DMS53 treated with DMSO at 0.1 percent for 48 hours (cell line): ENCODE measurements around the gene KDM6B.
"Not testable (repeated sequence)": the region's sequence is repeated elsewhere in the genome, so short reads cannot be mapped to it uniquely, and the experiment has no call there.

Experiments used
- DNase-seq: peaks from one replicate; lab custom pipeline; 2025; ENCODE audit not compliant: unreplicated experiment; lab: John Stamatoyannopoulos, UW

KDM6B gene, protein sequence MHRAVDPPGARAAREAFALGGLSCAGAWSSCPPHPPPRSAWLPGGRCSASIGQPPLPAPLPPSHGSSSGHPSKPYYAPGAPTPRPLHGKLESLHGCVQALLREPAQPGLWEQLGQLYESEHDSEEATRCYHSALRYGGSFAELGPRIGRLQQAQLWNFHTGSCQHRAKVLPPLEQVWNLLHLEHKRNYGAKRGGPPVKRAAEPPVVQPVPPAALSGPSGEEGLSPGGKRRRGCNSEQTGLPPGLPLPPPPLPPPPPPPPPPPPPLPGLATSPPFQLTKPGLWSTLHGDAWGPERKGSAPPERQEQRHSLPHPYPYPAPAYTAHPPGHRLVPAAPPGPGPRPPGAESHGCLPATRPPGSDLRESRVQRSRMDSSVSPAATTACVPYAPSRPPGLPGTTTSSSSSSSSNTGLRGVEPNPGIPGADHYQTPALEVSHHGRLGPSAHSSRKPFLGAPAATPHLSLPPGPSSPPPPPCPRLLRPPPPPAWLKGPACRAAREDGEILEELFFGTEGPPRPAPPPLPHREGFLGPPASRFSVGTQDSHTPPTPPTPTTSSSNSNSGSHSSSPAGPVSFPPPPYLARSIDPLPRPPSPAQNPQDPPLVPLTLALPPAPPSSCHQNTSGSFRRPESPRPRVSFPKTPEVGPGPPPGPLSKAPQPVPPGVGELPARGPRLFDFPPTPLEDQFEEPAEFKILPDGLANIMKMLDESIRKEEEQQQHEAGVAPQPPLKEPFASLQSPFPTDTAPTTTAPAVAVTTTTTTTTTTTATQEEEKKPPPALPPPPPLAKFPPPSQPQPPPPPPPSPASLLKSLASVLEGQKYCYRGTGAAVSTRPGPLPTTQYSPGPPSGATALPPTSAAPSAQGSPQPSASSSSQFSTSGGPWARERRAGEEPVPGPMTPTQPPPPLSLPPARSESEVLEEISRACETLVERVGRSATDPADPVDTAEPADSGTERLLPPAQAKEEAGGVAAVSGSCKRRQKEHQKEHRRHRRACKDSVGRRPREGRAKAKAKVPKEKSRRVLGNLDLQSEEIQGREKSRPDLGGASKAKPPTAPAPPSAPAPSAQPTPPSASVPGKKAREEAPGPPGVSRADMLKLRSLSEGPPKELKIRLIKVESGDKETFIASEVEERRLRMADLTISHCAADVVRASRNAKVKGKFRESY (N-terminal part only)

DNA sequence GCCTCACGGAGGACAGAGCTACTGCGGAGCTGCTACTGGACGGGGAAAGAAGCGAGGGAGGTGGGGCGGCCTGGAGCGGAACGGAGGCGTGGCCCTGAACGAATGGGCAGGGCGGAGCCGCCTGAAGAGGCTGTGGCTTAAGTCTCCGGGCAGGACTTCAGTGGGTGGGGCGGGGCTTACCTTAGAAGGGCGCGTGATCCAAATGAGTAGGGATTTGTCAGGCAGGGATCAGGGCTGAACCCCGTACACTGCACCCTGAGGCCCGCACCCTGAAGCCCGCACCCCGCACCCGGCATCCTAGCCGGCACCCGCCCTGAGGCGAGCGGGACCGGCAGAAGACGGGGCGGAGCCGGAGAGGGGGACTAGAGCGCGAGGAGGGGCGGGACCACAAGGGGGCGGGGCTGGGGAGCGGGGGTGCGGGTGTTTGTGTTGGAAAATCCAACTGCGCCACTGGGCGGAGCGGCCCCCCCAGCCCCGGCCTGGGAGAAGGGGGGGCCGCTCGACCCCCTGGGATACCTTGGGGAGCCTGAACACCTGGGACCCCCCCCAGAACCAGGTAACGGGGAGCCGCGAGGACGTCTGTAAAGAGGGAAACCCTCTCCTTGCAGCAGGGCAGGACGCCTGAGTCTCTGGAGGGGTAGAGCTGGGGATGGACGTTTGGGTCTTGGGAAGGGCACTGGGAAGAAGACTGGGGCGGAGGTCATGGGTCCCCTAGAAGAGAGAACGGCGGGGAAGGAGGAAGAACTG, at the start of gene KDM6B:
Gene KDM6B (plus strand): TSS at position 423 of the 747 bp plus-strand sequence. CDS start 11,338 bp downstream, outside the sequence.
- DNase-seq = peak; percentile 93

DNA sequence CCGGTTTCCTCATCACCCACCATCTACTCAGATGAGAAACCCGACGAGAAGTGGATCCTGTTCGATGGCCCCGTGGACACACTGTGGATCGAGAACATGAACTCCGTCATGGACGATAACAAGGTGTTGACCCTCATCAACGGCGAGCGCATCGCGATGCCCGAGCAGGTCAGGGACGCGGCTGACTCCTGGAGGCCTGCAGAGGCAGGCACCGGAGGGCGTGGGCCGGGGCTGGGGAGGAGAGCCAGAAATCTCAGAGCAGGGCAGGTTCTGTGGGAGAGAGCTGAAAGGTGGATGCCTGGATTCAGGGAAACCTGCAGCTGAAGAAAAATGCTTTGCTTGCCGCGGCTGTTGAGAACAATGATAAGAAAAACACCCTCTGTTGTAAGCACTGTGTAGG, 47.2 kb upstream of the KDM6B start:
- no peak for DNase-seq

DNA sequence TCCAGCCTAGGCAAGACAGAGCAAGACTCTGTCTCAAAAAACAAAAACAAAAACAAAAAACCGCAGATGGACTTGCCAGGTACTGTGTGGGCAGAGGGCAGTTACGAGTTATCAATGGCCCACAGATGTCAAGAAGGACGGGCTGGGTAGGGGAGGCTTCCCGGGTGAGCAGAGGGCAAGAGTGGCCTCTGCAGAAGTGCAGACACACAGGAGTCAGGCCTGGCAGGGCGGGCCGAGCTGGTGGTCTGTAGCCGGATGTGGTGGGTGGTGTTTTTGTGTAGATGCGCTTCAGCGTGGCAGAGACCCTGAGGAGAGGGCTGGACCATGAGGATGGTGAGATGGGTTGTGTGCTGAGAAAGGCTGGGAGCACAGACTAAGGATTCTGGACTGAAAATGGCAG, 44.9 kb upstream of the KDM6B start:
- no peak for DNase-seq

DNA sequence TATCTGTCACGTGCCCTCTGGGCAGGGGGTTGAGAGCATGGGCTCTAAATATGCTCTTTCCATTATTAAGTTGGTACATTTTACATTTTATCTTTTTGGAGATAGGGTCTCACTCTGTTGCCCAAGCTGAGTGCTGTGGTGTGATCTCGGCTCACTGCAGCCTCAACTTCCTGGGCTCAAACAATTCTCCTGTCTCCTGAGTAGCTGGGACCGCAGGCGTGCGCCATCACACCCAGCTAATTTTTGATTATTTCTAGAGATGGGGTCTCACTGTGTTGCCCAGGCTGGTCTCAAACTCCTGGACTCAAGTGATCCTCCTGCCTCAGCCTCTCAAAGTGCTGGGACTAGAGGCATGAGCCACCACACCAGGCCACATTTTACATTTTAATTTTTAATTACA, 43.9 kb upstream of the KDM6B start:
- no peak for DNase-seq

DNA sequence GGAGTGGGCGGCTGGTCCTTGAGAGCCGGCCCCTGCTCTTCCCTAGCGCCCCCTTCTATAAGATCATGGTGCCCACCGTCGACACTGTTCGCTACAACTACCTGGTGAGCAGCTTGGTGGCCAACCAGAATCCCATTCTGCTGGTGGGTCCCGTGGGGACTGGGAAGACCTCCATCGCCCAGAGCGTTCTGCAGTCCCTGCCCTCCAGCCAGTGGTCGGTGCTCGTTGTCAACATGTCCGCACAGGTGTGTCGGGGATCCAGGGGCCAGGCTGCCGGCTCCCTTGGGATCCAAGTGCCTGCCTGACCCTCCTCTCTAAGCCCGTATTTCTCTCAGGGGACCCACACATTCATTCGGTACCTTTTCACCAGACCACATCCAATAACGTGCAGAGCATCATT, 41.4 kb upstream of the KDM6B start:
- DNase-seq = no peak

DNA sequence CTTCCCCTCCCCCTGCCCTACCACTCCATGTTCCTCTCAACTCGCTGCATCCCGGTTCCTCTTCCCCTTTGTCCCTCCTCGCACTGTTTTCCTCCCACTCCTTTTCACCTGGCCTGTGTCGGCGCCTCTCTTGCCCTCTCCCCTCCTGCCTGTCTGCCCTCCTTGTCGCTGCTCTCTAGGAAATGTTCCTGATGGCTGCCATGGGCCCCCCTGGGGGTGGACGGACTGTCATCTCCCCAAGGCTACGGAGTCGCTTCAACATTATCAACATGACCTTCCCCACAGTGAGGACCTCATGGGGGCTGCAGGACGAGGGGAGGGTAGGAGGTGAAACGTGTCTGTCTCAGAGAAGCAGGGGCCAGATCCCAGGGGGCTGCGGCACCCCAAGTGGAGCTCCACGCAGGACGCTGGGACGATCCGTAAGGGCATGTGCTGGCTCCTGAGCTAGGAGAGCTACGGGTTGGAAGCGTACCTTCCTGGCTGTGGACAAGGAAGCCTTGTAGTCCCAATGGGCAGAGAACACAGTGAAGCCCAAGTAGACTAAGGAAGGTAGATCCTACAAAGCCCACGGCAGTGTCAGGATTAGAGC, 39.8 kb upstream of the KDM6B start:
- DNase-seq = no peak

DNA sequence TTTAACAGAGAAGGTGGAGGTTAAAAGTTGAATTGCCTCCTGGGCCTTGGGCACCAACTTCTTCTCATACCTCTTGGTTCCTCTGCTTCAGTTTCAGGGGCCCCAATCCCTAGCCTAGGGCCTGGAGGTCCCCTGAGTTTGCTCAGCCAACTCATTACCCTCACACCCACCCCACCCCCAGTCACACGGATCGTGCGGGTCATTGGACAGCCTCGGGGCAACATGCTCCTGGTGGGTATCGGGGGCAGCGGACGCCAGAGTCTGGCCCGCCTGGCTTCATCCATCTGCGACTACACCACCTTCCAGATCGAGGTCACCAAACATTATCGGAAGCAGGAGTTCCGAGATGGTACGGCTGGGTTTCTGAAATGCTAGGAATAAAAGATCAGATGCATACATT, 36.0 kb upstream of the KDM6B start:
- no peak for DNase-seq

DNA sequence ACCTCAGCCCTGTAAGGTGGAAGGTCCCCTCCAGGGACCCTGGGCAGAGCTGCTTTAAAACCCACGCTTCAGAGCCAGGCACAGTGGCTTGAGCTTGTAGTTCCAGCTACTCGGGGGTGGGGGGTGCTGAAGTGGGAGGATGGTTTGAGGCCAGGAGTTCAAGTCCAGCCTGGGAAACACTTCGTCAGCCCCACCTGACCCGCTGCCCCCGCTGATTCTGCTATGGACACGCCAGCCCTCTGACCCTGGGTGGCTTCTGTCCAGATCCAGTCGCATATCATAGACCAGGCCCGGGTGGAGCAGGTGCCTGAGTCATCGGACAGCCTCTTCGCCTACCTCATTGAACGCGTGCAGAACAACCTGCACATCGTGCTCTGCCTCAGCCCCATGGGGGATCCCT, 35.2 kb upstream of the KDM6B start:
- no peak for DNase-seq

DNA sequence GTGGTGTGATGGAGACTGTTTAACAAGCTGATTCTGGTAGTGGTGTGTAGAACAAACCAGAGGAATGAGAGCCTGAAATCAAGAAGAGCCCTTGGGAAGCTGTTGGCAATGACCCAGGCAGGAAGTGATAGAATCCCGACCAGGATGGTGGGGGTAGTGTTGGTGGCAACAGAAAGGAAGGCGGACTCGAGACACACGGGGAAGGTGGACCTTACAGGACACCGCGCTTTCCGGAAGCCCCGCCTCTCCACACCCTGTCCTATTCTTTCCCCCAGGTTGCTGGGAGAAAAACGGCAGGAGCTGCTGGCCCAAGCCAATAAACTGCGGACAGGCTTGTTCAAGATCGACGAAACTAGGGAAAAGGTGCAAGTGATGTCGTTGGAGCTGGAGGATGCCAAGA, 30.0 kb upstream of the KDM6B start:
- peak; percentile 74 for DNase-seq

DNA sequence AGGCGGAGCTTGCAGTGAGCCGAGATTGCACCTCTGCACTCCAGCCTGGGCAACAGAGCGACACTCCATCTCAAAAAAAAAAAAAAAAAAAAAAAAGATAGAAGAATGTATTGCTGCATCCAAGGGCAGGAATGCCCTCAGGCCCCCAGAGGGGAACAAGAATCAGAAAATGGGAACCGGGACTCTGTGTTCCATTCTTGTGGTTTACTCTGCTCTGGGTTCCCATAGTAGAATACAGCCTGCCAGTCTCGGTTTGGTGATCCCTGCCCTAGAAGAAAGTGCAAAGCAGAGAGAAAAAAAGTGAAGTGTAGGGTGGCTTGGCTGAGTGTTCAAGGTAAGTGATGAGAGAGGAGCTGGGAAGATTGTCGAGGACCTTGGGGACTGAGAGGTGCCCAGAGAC, 27.4 kb upstream of the KDM6B start:
- DNase-seq = no peak

DNA sequence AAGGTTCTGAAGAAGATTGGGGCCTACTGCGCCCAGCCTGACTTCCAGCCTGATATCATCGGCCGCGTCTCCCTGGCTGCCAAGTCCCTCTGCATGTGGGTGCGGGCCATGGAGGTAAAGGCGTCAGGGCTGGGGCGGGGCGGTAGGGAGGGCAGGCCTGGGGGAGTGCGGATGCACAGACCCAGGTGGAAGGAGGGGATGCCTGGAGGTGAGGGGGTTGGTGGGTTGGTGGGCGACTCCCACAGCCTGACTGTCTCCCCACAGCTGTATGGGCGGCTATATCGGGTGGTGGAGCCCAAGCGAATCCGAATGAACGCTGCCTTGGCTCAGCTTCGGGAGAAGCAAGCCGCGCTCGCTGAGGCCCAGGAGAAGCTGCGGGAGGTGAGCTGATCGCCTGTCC, 26.8 kb upstream of the KDM6B start:
- no peak for DNase-seq

DNA sequence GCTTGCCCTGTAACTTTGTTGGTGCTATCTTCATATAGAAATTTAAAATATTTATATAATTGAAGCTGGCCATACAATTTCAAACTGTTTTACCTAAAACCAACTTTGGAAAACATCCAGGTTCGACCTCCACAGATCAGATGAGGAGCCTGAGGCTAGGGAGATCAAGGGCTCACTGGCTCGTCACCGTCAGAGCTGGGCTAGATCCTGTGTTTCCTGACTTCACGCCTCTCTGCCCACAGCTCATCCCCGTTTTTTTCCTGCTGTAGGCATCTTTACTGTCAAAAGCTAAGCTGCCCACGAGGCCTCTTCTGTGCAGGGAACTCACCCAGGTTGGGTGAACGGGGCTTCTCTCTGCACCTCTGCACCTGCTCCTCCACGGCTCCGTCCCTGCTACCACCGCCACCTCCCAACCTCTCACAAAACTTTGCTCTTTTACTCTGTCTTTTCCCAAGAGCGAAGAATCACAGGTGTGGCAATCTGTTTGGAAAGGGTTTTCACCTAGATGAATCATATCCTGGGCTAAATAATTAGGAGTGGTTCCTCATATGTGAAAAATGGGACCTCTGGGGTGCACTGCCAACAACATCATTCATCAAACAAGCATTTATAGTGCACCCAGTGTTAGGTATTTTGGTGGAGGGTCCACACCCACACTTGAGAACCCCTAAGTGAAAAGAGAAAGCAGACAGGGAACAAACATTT, 24.8 kb upstream of the KDM6B start:
- DNase-seq = no peak

DNA sequence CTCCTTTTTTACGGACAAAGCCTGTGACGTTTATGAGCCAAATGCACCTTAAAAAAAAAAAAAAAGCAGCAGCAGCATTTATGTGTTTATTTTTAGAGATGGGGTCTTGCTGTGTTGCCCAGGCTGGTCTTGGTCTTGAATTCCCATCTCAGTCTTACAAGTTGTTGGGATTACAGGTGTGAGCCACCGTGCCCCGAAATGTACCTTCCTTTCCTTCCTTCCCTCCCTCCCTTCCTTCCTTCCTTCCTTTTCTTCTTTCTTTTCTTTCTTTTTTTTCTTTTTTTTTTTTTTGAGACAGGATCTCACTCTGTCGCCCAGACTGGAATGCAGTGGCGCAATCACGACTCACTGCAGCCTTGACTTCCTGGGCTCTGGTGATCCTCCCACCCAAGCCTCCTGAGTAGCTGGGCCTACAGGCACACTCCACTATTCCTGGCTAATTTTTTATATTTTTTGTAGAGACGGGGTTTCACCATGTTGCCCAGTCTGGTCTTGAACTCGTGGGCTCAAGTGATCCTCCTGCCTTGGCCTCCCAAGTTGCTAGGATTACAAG, 24.1 kb upstream of the KDM6B start:
- DNase-seq = not testable (repeated sequence)

DNA sequence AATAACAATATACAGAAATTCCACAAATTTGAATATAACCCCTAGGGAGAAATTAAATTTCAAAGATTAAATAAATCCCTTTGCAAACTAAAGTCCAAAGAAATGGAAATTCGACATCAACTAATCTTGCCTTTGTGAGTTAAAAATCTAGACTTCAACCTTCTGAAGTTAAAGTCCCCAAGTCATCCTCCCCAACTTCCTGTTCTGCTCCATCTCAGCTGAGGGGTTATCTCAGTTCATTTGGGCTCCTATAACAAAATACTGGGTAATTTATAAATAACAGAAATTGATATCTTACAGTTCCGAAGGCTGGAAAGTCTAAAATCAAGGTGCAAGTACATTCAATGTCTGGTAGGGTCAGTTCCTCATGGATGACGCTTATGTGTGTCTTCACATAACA, 22.8 kb upstream of the KDM6B start:
- no peak for DNase-seq

DNA sequence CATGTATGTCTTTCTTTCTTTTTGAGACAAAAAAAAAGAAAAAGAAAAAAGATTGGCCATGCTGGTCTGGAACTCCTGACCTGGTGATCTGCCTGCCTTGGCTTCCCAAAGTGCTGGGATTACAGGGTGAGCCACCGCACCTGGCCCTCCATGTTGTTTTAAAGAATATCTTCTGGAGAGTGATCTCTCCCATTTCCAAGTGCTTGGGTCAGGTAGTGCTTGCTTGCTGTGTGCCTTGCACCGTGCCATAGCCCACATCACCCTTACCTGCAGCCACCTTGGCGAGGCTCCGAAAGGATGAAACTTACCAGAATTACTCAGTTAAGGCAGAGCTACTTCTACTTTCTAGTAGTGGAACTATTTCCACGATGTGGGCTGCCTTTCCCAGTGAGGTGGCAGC, 19.0 kb upstream of the KDM6B start:
- DNase-seq = no peak

DNA sequence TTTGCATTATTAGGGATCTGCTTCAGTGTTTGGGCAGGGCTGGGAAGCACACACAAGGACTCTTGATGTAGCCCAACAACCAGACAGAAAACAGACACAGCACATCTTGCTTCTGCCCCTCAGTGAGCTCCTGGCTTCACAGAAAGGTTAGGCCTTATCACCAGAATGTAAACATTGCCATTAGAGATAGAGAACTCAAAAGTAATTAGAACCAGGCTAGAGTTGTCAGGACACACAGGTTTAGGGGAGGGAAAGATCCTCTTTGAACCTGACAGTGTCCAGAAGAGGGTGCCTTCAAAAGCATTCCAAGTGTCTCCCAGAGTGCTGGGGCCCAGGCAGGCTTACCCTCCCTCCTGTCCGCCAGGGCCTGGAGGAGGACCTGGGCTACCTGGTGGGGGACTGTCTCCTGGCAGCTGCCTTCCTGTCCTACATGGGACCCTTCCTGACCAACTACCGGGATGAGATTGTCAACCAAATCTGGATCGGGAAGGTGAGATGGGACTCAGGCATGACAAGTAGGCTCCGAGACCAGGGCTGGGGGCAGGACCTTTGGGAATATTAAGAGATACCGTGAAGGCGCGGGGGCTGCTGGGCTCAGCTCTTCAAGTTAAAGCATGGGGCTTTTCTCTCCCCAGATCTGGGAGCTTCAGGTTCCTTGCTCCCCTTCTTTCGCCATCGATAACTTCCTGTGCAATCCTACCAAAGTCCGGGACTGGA, 16.9 kb upstream of the KDM6B start:
- DNase-seq = no peak

DNA sequence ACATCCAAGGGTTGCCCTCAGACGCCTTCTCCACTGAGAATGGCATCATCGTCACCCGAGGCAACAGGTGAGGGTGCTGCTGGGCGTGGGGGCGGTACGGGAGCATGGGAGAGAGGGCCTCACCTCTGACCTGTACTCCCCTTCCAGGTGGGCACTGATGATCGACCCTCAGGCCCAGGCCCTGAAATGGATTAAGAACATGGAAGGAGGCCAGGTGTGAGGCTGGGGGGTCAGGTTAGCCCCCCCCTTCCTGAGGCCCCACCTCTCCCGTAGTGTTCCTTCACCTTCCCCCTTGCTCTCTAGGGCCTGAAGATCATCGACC, 16.4 kb upstream of the KDM6B start:
- DNase-seq = no peak

DNA sequence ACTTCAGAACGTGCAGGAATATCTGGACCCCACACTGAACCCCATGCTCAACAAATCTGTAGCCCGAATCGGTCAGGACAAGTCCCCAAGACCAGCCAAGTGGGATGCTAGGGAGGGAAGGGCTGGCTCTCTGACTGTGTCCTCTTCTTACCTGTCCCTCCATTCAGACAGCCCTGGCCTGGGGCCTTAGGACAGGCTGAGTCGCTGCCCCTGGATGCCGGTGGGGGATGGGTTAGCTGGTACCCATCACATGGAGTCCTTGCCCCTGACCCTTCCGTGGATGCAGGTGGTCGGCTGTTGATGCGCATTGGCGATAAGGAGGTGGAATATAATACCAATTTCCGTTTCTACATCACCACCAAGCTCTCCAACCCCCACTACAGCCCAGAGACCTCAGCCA, 16.0 kb upstream of the KDM6B start:
- no peak for DNase-seq
